SK-N-SH (cell line): ENCODE results near the gene PRKN. TPM values are rescaled to one million over a fixed set of nuclear protein-coding genes. Genes with fewer than 3 reads are reported as not detected.

Source experiments
- CTCF ChIA-PET: fragments of 300-600, 350-600 bp; formaldehyde crosslinking; extraction: SDS; loops from one replicate; lab custom pipeline; 2021; lab: Yijun Ruan, JAX
- POLR2A ChIA-PET: fragments of 350-600 bp; sonication (Branson Sonifier 250); formaldehyde crosslinking; extraction: SDS; loops from one replicate; lab custom pipeline; 2020; ENCODE audit warnings: antibody characterized with exemption, inconsistent platforms; lab: Yijun Ruan, JAX
- DNase-seq: peaks from one replicate; pipeline ENCODE4 v3.0.0; 2012
- H2AFZ ChIP-seq: fragments of 200-600 bp; sonication (generic); 2 replicates; pipeline ENCODE4 v1.8.1; 2016; ENCODE audit warnings: antibody characterized with exemption, mild to moderate bottlenecking, low read depth
- H3F3A ChIP-seq: fragments of 200-600 bp; sonication (generic); replicated peaks from 2 replicates; pipeline ENCODE3; 2016; ENCODE audit warnings: antibody characterized with exemption, mild to moderate bottlenecking; ENCODE audit not compliant: insufficient read depth
- H3K27ac ChIP-seq, 2 experiments: fragments of 200-500 bp in 1 of 2; fragments of 200-600 bp in 1 of 2; sonication (Bioruptor generic) in 1 of 2; sonication (generic), shearing (Covaris generic) in 1 of 2; 2 replicates each; pipeline versions ENCODE4 v1.5.1 to v1.6.1; 2014 to 2016; ENCODE audit warnings: low read depth in 2 of 2, inconsistent platforms in 1 of 2, low read length in 1 of 2, mild to moderate bottlenecking in 1 of 2, mixed read lengths in 1 of 2
- H3K27me3 ChIP-seq: fragments of 200-600 bp; sonication (generic), shearing (Covaris generic); 2 replicates; pipeline ENCODE4 v1.6.1; 2016; ENCODE audit warnings: mixed run types; ENCODE audit not compliant: insufficient read depth
- H3K36me3 ChIP-seq, 2 experiments: fragments of 200-500 bp in 1 of 2; fragments of 200-600 bp in 1 of 2; sonication (Bioruptor generic) in 1 of 2; sonication (generic) in 1 of 2; replicated peaks in 1 of 2; 2 replicates each; pipeline versions ENCODE3 to v1.5.1; 2014 to 2016; ENCODE audit warnings: low read length in 1 of 2, mild to moderate bottlenecking in 1 of 2; ENCODE audit not compliant: insufficient read depth in 2 of 2, control insufficient read depth in 1 of 2
- H3K4me1 ChIP-seq, 2 experiments: fragments of 200-500 bp in 1 of 2; fragments of 200-600 bp in 1 of 2; sonication (Bioruptor generic) in 1 of 2; sonication (generic), shearing (Covaris generic) in 1 of 2; 2 replicates each; pipeline versions ENCODE4 v1.5.1 to v1.6.1; 2014 to 2016; ENCODE audit warnings: low read depth in 1 of 2, low read length in 1 of 2, mixed run types in 1 of 2; ENCODE audit not compliant: insufficient read depth in 2 of 2, control insufficient read depth in 1 of 2
- H3K4me2 ChIP-seq: fragments of 200-600 bp; sonication (generic), shearing (Covaris generic); 2 replicates; pipeline ENCODE4 v1.6.1; 2017; ENCODE audit warnings: mixed run types
- H3K4me3 ChIP-seq, 2 experiments: fragments of 200-500 bp in 1 of 2; fragments of 200-600 bp in 1 of 2; sonication (Bioruptor generic) in 1 of 2; sonication (generic), shearing (Covaris generic) in 1 of 2; 2 replicates each; pipeline versions ENCODE4 v1.5.1 to v1.8.1; 2014 to 2016; ENCODE audit warnings: low read depth in 2 of 2, inconsistent platforms in 1 of 2, low read length in 1 of 2, mild to moderate bottlenecking in 1 of 2, mixed read lengths in 1 of 2, moderate library complexity in 1 of 2
- H3K79me2 ChIP-seq: fragments of 200-600 bp; sonication (generic); 2 replicates; pipeline ENCODE4 v1.8.1; 2017; ENCODE audit warnings: mild to moderate bottlenecking; ENCODE audit not compliant: insufficient read depth
- H3K9ac ChIP-seq: fragments of 200-600 bp; sonication (generic); 2 replicates; pipeline ENCODE4 v1.6.1; 2017; ENCODE audit warnings: mixed run types
- H3K9me2 ChIP-seq: fragments of 200-600 bp; sonication (generic); 2 replicates; pipeline ENCODE4 v1.6.1; 2017; ENCODE audit warnings: mixed run types
- H3K9me3 ChIP-seq: fragments of 200-600 bp; sonication (generic); 2 replicates; pipeline ENCODE4 v1.6.1; 2017; ENCODE audit warnings: mixed run types, mild to moderate bottlenecking, moderate library complexity
- H4K20me1 ChIP-seq: fragments of 200-600 bp; sonication (generic); 2 replicates; pipeline ENCODE4 v1.6.1; 2017; ENCODE audit warnings: mild to moderate bottlenecking, mixed run types; ENCODE audit not compliant: insufficient read depth
- CHD2 ChIP-seq: fragments of 150-350 bp; IDR thresholded peaks from 2 replicates; pipeline ENCODE4 v1.6.1; 2018; ENCODE audit warnings: low read length; ENCODE audit not compliant: partially characterized antibody
- EP300 ChIP-seq, 2 experiments: IDR thresholded peaks; 2 replicates each; pipeline versions ENCODE4 v1.4.0 to v1.6.1; 2012; ENCODE audit warnings: borderline replicate concordance in 1 of 2, low read depth in 1 of 2, low read length in 1 of 2
- FOSL2 ChIP-seq: IDR thresholded peaks from 2 replicates; pipeline ENCODE4 v1.4.0; 2012; ENCODE audit warnings: low read depth, mild to moderate bottlenecking, moderate library complexity, borderline replicate concordance
- IRF3 ChIP-seq: fragments of 150-350 bp; IDR thresholded peaks from 2 replicates; pipeline ENCODE4 v1.6.1; 2016; ENCODE audit warnings: mild to moderate bottlenecking, low read depth, low read length
- MXI1 ChIP-seq: IDR thresholded peaks from 2 replicates; pipeline ENCODE4 v1.6.1; 2012; ENCODE audit warnings: mild to moderate bottlenecking, low read depth, low read length, improper control_type of control experiment
- NFIC ChIP-seq: IDR thresholded peaks from 2 replicates; pipeline ENCODE4 v1.4.0; 2012; ENCODE audit warnings: borderline replicate concordance
- RXRA ChIP-seq: IDR thresholded peaks from 2 replicates; pipeline ENCODE4 v1.4.0; 2012; ENCODE audit warnings: low read depth, mild to moderate bottlenecking, borderline replicate concordance
- SIN3A ChIP-seq: IDR thresholded peaks from 2 replicates; pipeline ENCODE4 v1.6.1; 2012; ENCODE audit warnings: low read depth, mild to moderate bottlenecking, low read length, moderate library complexity, borderline replicate concordance
- TAF1 ChIP-seq: IDR thresholded peaks from 2 replicates; pipeline ENCODE4 v1.6.1; 2012; ENCODE audit warnings: low read depth, mild to moderate bottlenecking, low read length, moderate library complexity, borderline replicate concordance
- TCF12 ChIP-seq: IDR thresholded peaks from 2 replicates; pipeline ENCODE4 v1.4.0; 2012
- TEAD4 ChIP-seq: IDR thresholded peaks from 2 replicates; pipeline ENCODE4 v1.4.0; 2012; ENCODE audit warnings: mild to moderate bottlenecking, borderline replicate concordance; ENCODE audit not compliant: insufficient read depth
- YY1 ChIP-seq: IDR thresholded peaks from 2 replicates; pipeline ENCODE4 v1.4.0; 2012; ENCODE audit warnings: low read depth, mild to moderate bottlenecking
- WGBS: methylation state at CpG from one replicate; pipeline ENCODE4 v1.1.6; 2017; ENCODE audit warnings: low lambda C conversion rate; 5-methylcytosine and 5-hydroxymethylcytosine counted together
- polyA plus RNA-seq, 3 experiments: library from polyadenylated mRNA; depleted of rRNA; stranded (reverse); fragments of >200 nt; gene quantifications; 2 replicates each; pipeline ENCODE4 v1.2.3, GENCODE V29; 2012
- TF ChIP-seq, protein P1 (sequence below): IDR thresholded peaks from 2 replicates; pipeline ENCODE4; 2012

The PRKN gene
- polyA plus RNA-seq, 1 of the 3 experiments (the other 2 are of a cell fraction): 0.76 TPM

- no peak for DNase-seq
- no peaks in the 10 kb centered on the region for H3F3A ChIP-seq
- no peaks in the 10 kb centered on the region for H3K9me2 ChIP-seq
- no peak overlapping the region for H2AFZ ChIP-seq
- H3K27me3 ChIP-seq: no peaks in the 10 kb centered on the region
- H3K27ac ChIP-seq: no peak overlapping the region
- no peaks in the 10 kb centered on the region for H4K20me1 ChIP-seq
- no peak overlapping the region for H3K4me2 ChIP-seq
- H3K9ac ChIP-seq: no peak overlapping the region
- no peaks in the 10 kb centered on the region for H3K36me3 ChIP-seq
- POLR2A ChIA-PET: no interaction called here
- H3K9me3 ChIP-seq: no peaks in the 10 kb centered on the region; the same call in 1 of the 2 replicates
- H3K79me2 ChIP-seq: no peaks in the 10 kb centered on the region
- 28% methylated on average over 1 of the region's 1 CpG for WGBS
- no peak overlapping the region for H3K4me3 ChIP-seq
- CTCF ChIA-PET: no interaction called here
- TF ChIP-seq EP300 (IDR thresholded peaks at IDR 0.05; ENCODE audit: borderline replicate concordance in 1 of 2, low read depth in 1 of 2, low read length in 1 of 2): no peak
- TF ChIP-seq YY1: no peak
- TF ChIP-seq, protein P1, sequence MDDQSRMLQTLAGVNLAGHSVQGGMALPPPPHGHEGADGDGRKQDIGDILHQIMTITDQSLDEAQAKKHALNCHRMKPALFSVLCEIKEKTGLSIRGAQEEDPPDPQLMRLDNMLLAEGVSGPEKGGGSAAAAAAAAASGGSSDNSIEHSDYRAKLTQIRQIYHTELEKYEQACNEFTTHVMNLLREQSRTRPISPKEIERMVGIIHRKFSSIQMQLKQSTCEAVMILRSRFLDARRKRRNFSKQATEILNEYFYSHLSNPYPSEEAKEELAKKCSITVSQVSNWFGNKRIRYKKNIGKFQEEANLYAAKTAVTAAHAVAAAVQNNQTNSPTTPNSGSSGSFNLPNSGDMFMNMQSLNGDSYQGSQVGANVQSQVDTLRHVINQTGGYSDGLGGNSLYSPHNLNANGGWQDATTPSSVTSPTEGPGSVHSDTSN: no peak
- TF ChIP-seq IRF3: no peak
- no peak for TF ChIP-seq TCF12
- no peak for TF ChIP-seq RXRA
- no peak for TF ChIP-seq TAF1
- H3K4me1 ChIP-seq: no peaks in the 10 kb centered on the region
Measured at GRCh38 chr6:162331911-162332310, 395.7 kb downstream of the PRKN start.

DNA sequence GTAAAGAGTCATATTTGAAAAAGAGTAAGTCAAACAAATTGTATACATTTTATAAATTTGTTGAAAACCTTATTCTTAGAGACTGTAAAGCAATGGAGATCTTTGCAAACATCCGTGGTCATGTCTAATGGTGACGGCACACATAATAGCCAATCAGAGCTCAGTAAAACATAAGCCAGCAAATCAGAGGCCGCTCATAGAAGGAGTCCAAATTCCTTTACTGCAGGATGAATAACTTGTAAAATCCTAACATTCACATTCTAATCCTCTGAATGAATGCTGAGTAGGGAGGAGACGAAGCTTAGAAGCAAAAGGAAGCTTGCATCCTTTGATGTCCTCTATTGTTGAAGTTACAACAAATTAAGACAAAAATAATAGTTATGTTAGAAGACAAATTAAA is 401.7 kb downstream of the PRKN start:
- H3K79me2 ChIP-seq: no peaks in the 10 kb centered on the region
- ChIA-PET POLR2A (no interaction called here), CTCF (no interaction called here)
- WGBS: 53% methylated on average over 4 of the region's 4 CpGs
- no peak overlapping the region for H3K27ac ChIP-seq
- no peaks in the 10 kb centered on the region for H3K4me1 ChIP-seq
- no peaks in the 10 kb centered on the region for H3K9me2 ChIP-seq
- H2AFZ ChIP-seq: no peak overlapping the region
- H4K20me1 ChIP-seq: no peaks in the 10 kb centered on the region
- no peaks in the 10 kb centered on the region for H3K27me3 ChIP-seq
- DNase-seq: no peak
- H3K9me3 ChIP-seq: no peaks in the 10 kb centered on the region; the same call in 1 of the 2 replicates
- TF ChIP-seq NFIC: no peak
- TF ChIP-seq SIN3A: no peak
- no peak for TF ChIP-seq MXI1
- no peak for TF ChIP-seq TEAD4
- no peak for TF ChIP-seq FOSL2
- TF ChIP-seq CHD2: no peak
- no peaks in the 10 kb centered on the region for H3K36me3 ChIP-seq
- H3K4me2 ChIP-seq: no peak overlapping the region
- no peak overlapping the region for H3K9ac ChIP-seq
- H3K4me3 ChIP-seq: no peak overlapping the region
- H3F3A ChIP-seq: no peaks in the 10 kb centered on the region
